ENCODE data around the gene TMEM170B.

TMEM170B gene

DNA sequence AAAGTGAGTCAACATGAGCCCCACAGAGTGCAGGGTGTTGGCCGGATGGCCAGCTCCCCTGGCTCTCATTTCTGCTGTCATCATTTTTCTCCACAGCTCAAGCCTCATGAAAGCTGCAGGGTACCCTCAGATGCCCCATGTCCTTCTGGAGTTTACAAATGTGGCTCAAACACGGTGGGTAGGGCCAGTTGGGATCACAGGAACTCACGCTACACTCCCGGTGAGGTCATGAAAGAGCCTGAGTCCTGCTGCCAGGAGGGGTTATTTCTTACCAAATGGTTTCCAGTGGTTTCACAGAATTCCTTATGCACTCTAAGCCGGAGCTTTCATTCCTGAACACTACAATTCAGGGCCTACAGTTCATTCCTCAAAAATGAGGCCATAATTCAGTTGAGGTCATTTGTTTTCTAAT is 78.7 kb downstream of the TMEM170B start:
- ChIA-PET POLR2A (no interaction called here), CTCF (interaction anchor here (0.6 to 0.9 kb wide), 2 partner anchors 20 to 888 kb away, joined by 3 read pairs; no protein-coding TSS in a partner anchor)
- DNase-seq (ENCODE audit: extremely low spot score): no peak
- TF ChIP-seq TARDBP (IDR thresholded peaks at IDR 0.05): no peak

DNA sequence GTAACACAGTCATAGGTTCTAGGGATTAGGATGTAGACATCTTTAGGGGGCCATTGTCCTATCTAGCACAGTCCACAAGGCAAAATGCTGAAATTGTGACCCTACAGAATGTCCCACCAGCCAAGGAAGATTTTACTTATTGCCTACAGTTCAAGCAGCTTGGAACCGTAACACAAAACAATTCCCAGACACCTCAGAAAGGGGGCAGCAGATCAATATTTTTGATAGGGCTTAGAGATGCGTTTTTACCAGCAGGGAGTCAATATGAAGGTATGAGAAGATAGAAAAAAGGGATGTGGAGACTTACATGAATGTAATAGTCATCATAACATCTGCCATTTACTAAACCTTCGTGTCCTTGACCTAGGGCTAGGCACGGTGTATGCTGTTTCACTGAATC is 81.0 kb downstream of the TMEM170B start:
- peak; percentile 16 for DNase-seq (ENCODE audit: extremely low spot score)
- POLR2A ChIA-PET: no interaction called here
- no peak for TF ChIP-seq LEF1 (IDR thresholded peaks at IDR 0.05; ENCODE audit: borderline replicate concordance)
- TF ChIP-seq CTBP1 (IDR thresholded peaks at IDR 0.05; ENCODE audit: borderline replicate concordance): no peak
- TF ChIP-seq SP1 (IDR thresholded peaks at IDR 0.05): no peak
- TF ChIP-seq ELF4 (IDR thresholded peaks at IDR 0.05): no peak
- TF ChIP-seq NFRKB (IDR thresholded peaks at IDR 0.05): no peak
- no peak for TF ChIP-seq HDGF (IDR thresholded peaks at IDR 0.05; ENCODE audit: borderline replicate concordance)
- CTCF ChIA-PET: no interaction called here

- no peak for TF ChIP-seq CTBP1 (IDR thresholded peaks at IDR 0.05; ENCODE audit: borderline replicate concordance)
- TF ChIP-seq TARDBP (IDR thresholded peaks at IDR 0.05): no peak
- TF ChIP-seq BHLHE40 (IDR thresholded peaks at IDR 0.05; ENCODE audit: borderline replicate concordance): no peak
- TF ChIP-seq FOXM1 (IDR thresholded peaks at IDR 0.05; ENCODE audit: borderline replicate concordance): no peak
- no peak for TF ChIP-seq LEF1 (IDR thresholded peaks at IDR 0.05; ENCODE audit: borderline replicate concordance)
- TF ChIP-seq ARNT (IDR thresholded peaks at IDR 0.05): no peak
- no peak for TF ChIP-seq SP1 (IDR thresholded peaks at IDR 0.05)
- TF ChIP-seq HDGF (IDR thresholded peaks at IDR 0.05; ENCODE audit: borderline replicate concordance): no peak
- TF ChIP-seq PKNOX1 (IDR thresholded peaks at IDR 0.05): no peak
- ChIA-PET POLR2A (no interaction called here), CTCF (no interaction called here)
- DNase-seq (ENCODE audit: extremely low spot score): no peak
These were observed 83.6 kb downstream of the TMEM170B start for GRCh38 chr6:11621119-11621518.

GRCh38 chr6:11622156-11622555 is 84.6 kb downstream of the TMEM170B start:
- no peak for DNase-seq (ENCODE audit: extremely low spot score)
- TF ChIP-seq ZNF384 (IDR thresholded peaks at IDR 0.05) (no peak), PKNOX1 (IDR thresholded peaks at IDR 0.05) (no peak), TARDBP (IDR thresholded peaks at IDR 0.05) (no peak), ELF4 (IDR thresholded peaks at IDR 0.05) (no peak), CTBP1 (IDR thresholded peaks at IDR 0.05; ENCODE audit: borderline replicate concordance) (no peak), BHLHE40 (IDR thresholded peaks at IDR 0.05; ENCODE audit: borderline replicate concordance) (no peak), L3MBTL2 (conservative IDR thresholded peaks at IDR 0.05) (no peak), ARNT (IDR thresholded peaks at IDR 0.05) (no peak)
- ChIA-PET POLR2A (no interaction called here), CTCF (no interaction called here)

GRCh38 chr6:11623272-11623671 is 85.7 kb downstream of the TMEM170B start:
- TF ChIP-seq PKNOX1 (IDR thresholded peaks at IDR 0.05): no peak
- TF ChIP-seq L3MBTL2 (conservative IDR thresholded peaks at IDR 0.05): no peak
- no peak for TF ChIP-seq FOXK2 (IDR thresholded peaks at IDR 0.05)
- TF ChIP-seq NFRKB (IDR thresholded peaks at IDR 0.05): no peak
- no peak for TF ChIP-seq SUZ12 (IDR thresholded peaks at IDR 0.05)
- TF ChIP-seq CTBP1 (IDR thresholded peaks at IDR 0.05; ENCODE audit: borderline replicate concordance): no peak
- TF ChIP-seq SP1 (IDR thresholded peaks at IDR 0.05): no peak
- TF ChIP-seq LEF1 (IDR thresholded peaks at IDR 0.05; ENCODE audit: borderline replicate concordance): no peak
- TF ChIP-seq HDGF (IDR thresholded peaks at IDR 0.05; ENCODE audit: borderline replicate concordance): no peak
- no peak for TF ChIP-seq BHLHE40 (IDR thresholded peaks at IDR 0.05; ENCODE audit: borderline replicate concordance)
- TF ChIP-seq TARDBP (IDR thresholded peaks at IDR 0.05): no peak
- TF ChIP-seq FOXM1 (IDR thresholded peaks at IDR 0.05; ENCODE audit: borderline replicate concordance): no peak
- TF ChIP-seq ARNT (IDR thresholded peaks at IDR 0.05): no peak
- TF ChIP-seq ZNF384 (IDR thresholded peaks at IDR 0.05): no peak
- TF ChIP-seq FOXA1 (IDR thresholded peaks at IDR 0.05): no peak
- no peak for TF ChIP-seq ELF4 (IDR thresholded peaks at IDR 0.05)
- no peak for DNase-seq (ENCODE audit: extremely low spot score)
- CTCF ChIA-PET: no interaction called here
- POLR2A ChIA-PET: no interaction called here

GRCh38 chr6:11625302-11625701 is 87.8 kb downstream of the TMEM170B start:
- CTCF ChIA-PET: no interaction called here
- TF ChIP-seq L3MBTL2 (conservative IDR thresholded peaks at IDR 0.05) (no peak), SUZ12 (IDR thresholded peaks at IDR 0.05) (no peak)
- no peak for DNase-seq (ENCODE audit: extremely low spot score)
- POLR2A ChIA-PET: no interaction called here

- ChIA-PET POLR2A (no interaction called here), CTCF (no interaction called here)
- no peak for TF ChIP-seq ZNF384 (IDR thresholded peaks at IDR 0.05)
- TF ChIP-seq TARDBP (IDR thresholded peaks at IDR 0.05): no peak
- TF ChIP-seq ARNT (IDR thresholded peaks at IDR 0.05): no peak
- TF ChIP-seq CTBP1 (IDR thresholded peaks at IDR 0.05; ENCODE audit: borderline replicate concordance): no peak
- TF ChIP-seq SUZ12 (IDR thresholded peaks at IDR 0.05): no peak
- TF ChIP-seq PKNOX1 (IDR thresholded peaks at IDR 0.05): no peak
- TF ChIP-seq BHLHE40 (IDR thresholded peaks at IDR 0.05; ENCODE audit: borderline replicate concordance): no peak
- TF ChIP-seq FOXM1 (IDR thresholded peaks at IDR 0.05; ENCODE audit: borderline replicate concordance): no peak
- TF ChIP-seq HDGF (IDR thresholded peaks at IDR 0.05; ENCODE audit: borderline replicate concordance): no peak
- no peak for TF ChIP-seq FOXA1 (IDR thresholded peaks at IDR 0.05)
- TF ChIP-seq L3MBTL2 (conservative IDR thresholded peaks at IDR 0.05): no peak
- TF ChIP-seq NFRKB (IDR thresholded peaks at IDR 0.05): no peak
These were observed 88.8 kb downstream of the TMEM170B start for GRCh38 chr6:11626356-11626755.

More at GRCh38 chr6:11626356-11626755, 88.8 kb downstream of the TMEM170B start:
- no peak for DNase-seq (ENCODE audit: extremely low spot score)
